ENCODE results near the gene PDZK1. TPM values are rescaled to one million over a fixed set of nuclear protein-coding genes. Genes with fewer than 3 reads are reported as not detected.
"Not testable (repeated sequence)": the region's sequence is repeated elsewhere in the genome, so short reads cannot be mapped to it uniquely, and the experiment has no call there.

The PDZK1 gene
- total RNA-seq, 1 experiment from 2014 or later, result not detected

DNA sequence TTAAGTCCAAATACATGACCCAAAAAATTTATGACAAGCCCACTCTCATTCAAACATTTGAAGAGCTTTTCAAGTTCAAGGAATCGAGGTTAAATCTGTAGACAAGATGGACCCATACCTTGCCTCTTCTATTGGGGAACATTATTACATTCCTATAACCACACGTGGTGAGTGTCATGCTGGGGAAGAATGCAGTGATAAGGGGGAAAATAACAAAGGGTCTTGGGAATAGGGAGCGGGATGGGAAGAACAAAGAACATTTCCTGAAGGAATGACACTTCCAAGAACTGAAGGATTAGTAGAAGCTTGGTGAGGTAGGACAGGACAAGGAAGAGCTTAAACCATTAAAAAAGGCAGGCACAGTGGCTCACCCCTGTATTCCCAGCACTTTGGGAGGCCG, 18.8 kb downstream of the PDZK1 start:
- Histone ChIP-seq H3K9me2 (replicated peaks; ENCODE audit: insufficient read depth, low read length) (no peaks in the 10 kb centered on the region), H3K27me3 (ENCODE audit: low read length) (no peaks in the 10 kb centered on the region), H3K4me1 (ENCODE audit: low read length) (no peaks in the 10 kb centered on the region), H3K36me3 (ENCODE audit: insufficient read depth, low read length) (no peaks in the 10 kb centered on the region), H3K9me3 (ENCODE audit: low read length) (no peaks in the 10 kb centered on the region), H3K4me2 (ENCODE audit: low read depth, low read length, poor library complexity, severe bottlenecking) (no peak overlapping the region), H3K27ac (ENCODE audit: low read length) (no peak overlapping the region), H2AFZ (ENCODE audit: low read length) (no peak overlapping the region), H4K20me1 (ENCODE audit: insufficient read depth, low read depth, low read length) (no peaks in the 10 kb centered on the region), H3K4me3 (ENCODE audit: low read length) (no peak overlapping the region), H3K9ac (ENCODE audit: low read length) (no peak overlapping the region), H3K79me2 (ENCODE audit: low read length) (no peaks in the 10 kb centered on the region)
- DNase-seq, result no peak

DNA sequence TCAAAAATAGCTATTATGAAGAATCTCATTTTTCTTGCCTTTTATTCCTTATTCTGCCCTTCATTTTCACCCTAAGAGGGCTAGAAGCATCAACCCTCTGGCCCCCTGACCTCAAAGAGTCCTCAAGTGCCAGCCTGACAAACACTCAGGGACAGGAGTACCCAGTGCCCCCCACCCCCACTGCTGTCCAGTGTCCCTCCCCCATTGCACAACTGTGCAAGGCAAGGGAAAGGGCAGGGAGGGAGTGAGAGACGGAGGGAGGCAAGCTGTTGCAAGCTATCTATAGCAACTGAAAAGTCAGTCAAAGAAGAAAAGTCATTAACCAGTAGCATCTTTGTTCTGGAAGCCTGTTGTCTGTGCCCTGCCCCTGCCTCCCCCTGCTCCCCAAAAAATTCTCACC, 21.1 kb downstream of the PDZK1 start:
- H2AFZ ChIP-seq (ENCODE audit: low read length); DNase-seq: not testable (repeated sequence)

DNA sequence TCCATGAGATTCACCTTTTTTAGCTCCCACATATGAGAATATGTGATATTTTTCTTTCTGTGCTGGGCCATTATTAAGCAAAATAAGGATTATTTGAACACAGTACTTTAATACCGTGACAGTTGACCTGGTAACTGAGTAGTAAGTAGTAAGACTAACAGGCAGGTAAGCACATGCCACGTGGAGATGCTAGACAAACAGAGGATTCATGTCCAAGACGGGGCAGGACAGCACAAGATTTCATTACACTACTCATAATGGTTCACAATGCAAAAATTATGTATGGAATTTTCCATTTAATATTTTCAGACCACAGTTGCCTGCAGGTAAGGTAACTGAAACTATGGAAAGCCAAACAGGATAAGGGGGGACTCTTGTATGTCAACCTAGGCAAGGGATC, 22.3 kb downstream of the PDZK1 start:
- not testable (repeated sequence) for H3K9ac ChIP-seq (ENCODE audit: low read length); H2AFZ ChIP-seq (ENCODE audit: low read length); H4K20me1 ChIP-seq (ENCODE audit: insufficient read depth, low read depth, low read length); H3K4me2 ChIP-seq (ENCODE audit: low read depth, low read length, poor library complexity, severe bottlenecking); DNase-seq; H3K79me2 ChIP-seq (ENCODE audit: low read length); H3K36me3 ChIP-seq (ENCODE audit: insufficient read depth, low read length); H3K9me3 ChIP-seq (ENCODE audit: low read length); H3K9me2 ChIP-seq (replicated peaks; ENCODE audit: insufficient read depth, low read length); H3K27ac ChIP-seq (ENCODE audit: low read length); H3K4me1 ChIP-seq (ENCODE audit: low read length); H3K27me3 ChIP-seq (ENCODE audit: low read length); H3K4me3 ChIP-seq (ENCODE audit: low read length)

More for the DNA sequence above, 21.1 kb downstream of the PDZK1 start:
- H3K4me1 ChIP-seq (ENCODE audit: low read length); H3K27ac ChIP-seq (ENCODE audit: low read length); H3K27me3 ChIP-seq (ENCODE audit: low read length); H3K9ac ChIP-seq (ENCODE audit: low read length); H3K36me3 ChIP-seq (ENCODE audit: insufficient read depth, low read length); H3K79me2 ChIP-seq (ENCODE audit: low read length); H3K4me2 ChIP-seq (ENCODE audit: low read depth, low read length, poor library complexity, severe bottlenecking); H3K4me3 ChIP-seq (ENCODE audit: low read length); H3K9me2 ChIP-seq (replicated peaks; ENCODE audit: insufficient read depth, low read length); H3K9me3 ChIP-seq (ENCODE audit: low read length); H4K20me1 ChIP-seq (ENCODE audit: insufficient read depth, low read depth, low read length): not testable (repeated sequence)

DNA sequence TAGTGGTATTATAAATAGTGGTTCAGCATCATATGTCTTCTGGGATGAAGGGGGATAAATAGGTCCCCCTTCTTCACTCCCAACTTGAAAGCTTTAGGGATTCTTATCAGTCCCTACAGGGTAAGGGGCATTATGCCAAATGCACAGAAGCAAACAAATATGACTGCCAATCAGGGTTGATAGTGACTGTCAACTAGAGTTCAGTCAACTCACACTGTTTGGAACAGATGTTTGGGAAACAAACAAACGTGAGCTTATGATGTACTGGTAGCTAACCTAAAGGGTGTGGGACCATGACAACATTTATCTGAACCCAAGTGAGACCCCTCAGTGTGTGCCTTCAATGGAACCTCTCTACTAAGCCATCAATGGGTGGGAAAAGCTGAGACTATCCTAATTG, 34.0 kb downstream of the PDZK1 start:
- H3K9me2 ChIP-seq (replicated peaks; ENCODE audit: insufficient read depth, low read length); H3K4me1 ChIP-seq (ENCODE audit: low read length); H3K9ac ChIP-seq (ENCODE audit: low read length); DNase-seq; H3K4me2 ChIP-seq (ENCODE audit: low read depth, low read length, poor library complexity, severe bottlenecking); H4K20me1 ChIP-seq (ENCODE audit: insufficient read depth, low read depth, low read length); H3K27ac ChIP-seq (ENCODE audit: low read length); H3K36me3 ChIP-seq (ENCODE audit: insufficient read depth, low read length); H3K9me3 ChIP-seq (ENCODE audit: low read length); H3K27me3 ChIP-seq (ENCODE audit: low read length); H3K79me2 ChIP-seq (ENCODE audit: low read length); H2AFZ ChIP-seq (ENCODE audit: low read length); H3K4me3 ChIP-seq (ENCODE audit: low read length): not testable (repeated sequence)

DNA sequence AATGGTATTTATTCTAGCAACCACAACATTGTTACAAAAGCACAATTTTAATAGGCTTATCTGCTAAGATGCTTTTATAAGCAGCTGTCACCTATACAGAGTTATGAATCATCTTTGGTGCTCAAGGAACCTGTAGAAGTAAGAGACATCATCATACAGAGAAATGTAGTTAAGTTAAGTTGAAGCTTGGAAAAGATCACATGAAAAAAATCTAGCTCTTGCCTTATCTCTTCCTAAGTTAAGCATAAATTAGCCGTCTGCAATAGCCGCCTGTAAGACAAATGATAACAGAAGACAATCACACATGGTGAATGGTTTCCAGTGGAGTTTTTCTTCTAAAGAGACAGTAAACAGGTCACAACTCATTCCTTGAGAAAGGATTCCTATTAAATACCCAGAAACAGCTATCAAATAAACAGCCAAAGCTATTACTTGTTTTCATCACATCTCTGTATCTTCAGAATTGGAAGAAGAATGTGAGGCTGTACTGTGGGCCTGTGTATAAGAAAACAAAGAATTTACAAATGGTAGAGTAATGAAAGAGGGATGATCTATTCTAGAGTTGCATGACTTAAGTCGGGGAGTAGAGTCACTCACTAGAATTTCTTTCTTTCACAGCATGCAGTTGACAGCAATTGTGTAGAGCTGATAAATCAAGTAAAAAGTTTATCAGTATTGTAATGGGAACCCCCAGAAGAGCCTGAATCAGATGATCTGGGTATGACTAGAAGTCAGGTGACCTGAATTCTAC, 36.0 kb downstream of the PDZK1 start:
- not testable (repeated sequence) for H3K4me2 ChIP-seq (ENCODE audit: low read depth, low read length, poor library complexity, severe bottlenecking); H3K4me1 ChIP-seq (ENCODE audit: low read length)

DNA sequence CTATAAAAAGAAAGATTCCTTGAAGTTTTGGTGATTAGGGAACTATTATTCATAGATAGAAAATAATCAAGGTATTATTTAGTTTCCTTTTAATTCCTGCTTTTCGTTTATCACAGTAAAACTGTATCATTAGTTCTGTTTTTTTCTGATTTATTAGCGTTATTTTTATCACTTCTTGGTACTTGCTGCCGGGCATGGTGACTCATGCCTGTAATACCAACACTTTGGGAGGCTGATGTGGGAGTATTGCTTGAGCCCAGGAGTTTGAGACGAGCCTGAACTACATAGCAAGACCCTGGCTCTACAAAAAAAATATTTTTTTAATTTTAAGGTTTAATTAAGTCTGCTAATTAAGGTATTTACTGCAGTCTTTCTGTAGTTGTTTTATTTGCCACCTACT, 42.2 kb downstream of the PDZK1 start:
- not testable (repeated sequence) for H3K4me2 ChIP-seq (ENCODE audit: low read depth, low read length, poor library complexity, severe bottlenecking); H3K4me1 ChIP-seq (ENCODE audit: low read length); H2AFZ ChIP-seq (ENCODE audit: low read length); H4K20me1 ChIP-seq (ENCODE audit: insufficient read depth, low read depth, low read length); H3K79me2 ChIP-seq (ENCODE audit: low read length); H3K9me3 ChIP-seq (ENCODE audit: low read length); H3K4me3 ChIP-seq (ENCODE audit: low read length); DNase-seq; H3K27ac ChIP-seq (ENCODE audit: low read length); H3K9me2 ChIP-seq (replicated peaks; ENCODE audit: insufficient read depth, low read length); H3K27me3 ChIP-seq (ENCODE audit: low read length); H3K9ac ChIP-seq (ENCODE audit: low read length); H3K36me3 ChIP-seq (ENCODE audit: insufficient read depth, low read length)

More for the DNA sequence above, 36.0 kb downstream of the PDZK1 start:
- H3K79me2 ChIP-seq (ENCODE audit: low read length); H3K27me3 ChIP-seq (ENCODE audit: low read length); H3K9me2 ChIP-seq (replicated peaks; ENCODE audit: insufficient read depth, low read length); H3K4me3 ChIP-seq (ENCODE audit: low read length); H3K27ac ChIP-seq (ENCODE audit: low read length); H3K36me3 ChIP-seq (ENCODE audit: insufficient read depth, low read length); DNase-seq; H3K9me3 ChIP-seq (ENCODE audit: low read length); H3K9ac ChIP-seq (ENCODE audit: low read length); H2AFZ ChIP-seq (ENCODE audit: low read length); H4K20me1 ChIP-seq (ENCODE audit: insufficient read depth, low read depth, low read length): not testable (repeated sequence)

DNA sequence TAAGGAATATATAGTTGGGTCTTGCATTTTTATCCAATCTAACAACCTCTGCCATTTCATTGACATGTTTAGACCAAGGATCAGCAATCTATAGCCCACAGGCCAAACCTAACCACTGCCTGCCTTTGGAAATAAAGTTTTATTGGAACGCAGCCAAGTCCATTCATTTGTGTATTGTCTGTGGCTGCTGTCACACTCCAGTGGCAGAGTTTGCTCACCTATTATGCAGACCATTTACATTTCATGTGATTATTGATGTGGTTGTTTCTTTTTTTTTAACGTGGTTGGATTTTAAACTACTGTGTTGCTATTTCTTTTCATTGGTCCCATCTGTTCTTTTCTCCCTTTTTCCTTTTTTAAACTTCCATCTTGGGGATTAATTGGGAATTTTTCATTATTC, 44.7 kb downstream of the PDZK1 start:
- H3K27ac ChIP-seq (ENCODE audit: low read length); H3K9me3 ChIP-seq (ENCODE audit: low read length); H2AFZ ChIP-seq (ENCODE audit: low read length); H3K4me1 ChIP-seq (ENCODE audit: low read length); H4K20me1 ChIP-seq (ENCODE audit: insufficient read depth, low read depth, low read length); H3K9me2 ChIP-seq (replicated peaks; ENCODE audit: insufficient read depth, low read length); H3K4me3 ChIP-seq (ENCODE audit: low read length); H3K9ac ChIP-seq (ENCODE audit: low read length); H3K36me3 ChIP-seq (ENCODE audit: insufficient read depth, low read length); H3K4me2 ChIP-seq (ENCODE audit: low read depth, low read length, poor library complexity, severe bottlenecking); H3K79me2 ChIP-seq (ENCODE audit: low read length); H3K27me3 ChIP-seq (ENCODE audit: low read length): not testable (repeated sequence)
- DNase-seq, result peak; percentile 39

DNA sequence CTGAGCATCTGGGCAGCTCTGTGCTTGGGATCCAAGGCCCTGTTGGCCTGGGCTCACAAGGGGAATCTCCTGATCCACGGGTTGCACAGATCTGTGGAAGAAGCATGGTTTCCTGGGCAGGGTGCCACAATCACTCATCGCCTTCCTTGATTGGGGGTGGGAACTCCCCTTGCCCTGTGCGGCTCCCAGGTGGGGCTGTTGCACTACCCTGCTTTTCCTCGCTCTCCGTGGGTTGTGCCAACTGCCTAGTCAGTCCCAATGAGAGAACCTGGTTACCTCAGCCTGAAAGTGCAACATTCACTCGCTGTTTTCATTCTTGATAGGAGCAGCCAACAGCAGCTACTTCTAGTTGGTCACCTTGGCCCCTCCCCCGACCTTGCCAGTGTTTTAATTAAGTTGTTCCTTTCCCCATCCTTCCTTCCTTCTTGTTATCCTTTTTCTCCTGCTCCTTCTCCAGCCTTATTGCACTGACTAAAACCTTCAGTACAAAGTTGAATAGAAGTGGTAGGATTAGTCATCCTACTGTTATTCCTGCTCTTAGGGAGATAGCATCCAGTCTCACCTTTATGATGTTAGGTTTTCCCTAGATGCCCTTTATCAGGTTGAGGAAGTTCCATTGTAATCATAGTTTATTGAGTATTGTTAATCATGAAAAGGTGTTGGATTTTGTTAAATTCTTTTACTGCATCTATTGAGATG, 50.8 kb downstream of the PDZK1 start:
- not testable (repeated sequence) for H3K79me2 ChIP-seq (ENCODE audit: low read length); H3K4me2 ChIP-seq (ENCODE audit: low read depth, low read length, poor library complexity, severe bottlenecking); H3K4me3 ChIP-seq (ENCODE audit: low read length); H3K27me3 ChIP-seq (ENCODE audit: low read length); H3K9me2 ChIP-seq (replicated peaks; ENCODE audit: insufficient read depth, low read length); H3K4me1 ChIP-seq (ENCODE audit: low read length); H3K27ac ChIP-seq (ENCODE audit: low read length); H3K36me3 ChIP-seq (ENCODE audit: insufficient read depth, low read length); H3K9ac ChIP-seq (ENCODE audit: low read length); DNase-seq; H3K9me3 ChIP-seq (ENCODE audit: low read length); H2AFZ ChIP-seq (ENCODE audit: low read length); H4K20me1 ChIP-seq (ENCODE audit: insufficient read depth, low read depth, low read length)
